GF-D8 (cell line): Measurements from ENCODE around the gene LCT.
"Not testable (repeated sequence)": the region's sequence is repeated elsewhere in the genome, so short reads cannot be mapped to it uniquely, and the experiment has no call there.

Source experiments
- DNase-seq: peaks from one replicate; lab custom pipeline; 2025; lab: John Stamatoyannopoulos, UW

LCT gene

DNA sequence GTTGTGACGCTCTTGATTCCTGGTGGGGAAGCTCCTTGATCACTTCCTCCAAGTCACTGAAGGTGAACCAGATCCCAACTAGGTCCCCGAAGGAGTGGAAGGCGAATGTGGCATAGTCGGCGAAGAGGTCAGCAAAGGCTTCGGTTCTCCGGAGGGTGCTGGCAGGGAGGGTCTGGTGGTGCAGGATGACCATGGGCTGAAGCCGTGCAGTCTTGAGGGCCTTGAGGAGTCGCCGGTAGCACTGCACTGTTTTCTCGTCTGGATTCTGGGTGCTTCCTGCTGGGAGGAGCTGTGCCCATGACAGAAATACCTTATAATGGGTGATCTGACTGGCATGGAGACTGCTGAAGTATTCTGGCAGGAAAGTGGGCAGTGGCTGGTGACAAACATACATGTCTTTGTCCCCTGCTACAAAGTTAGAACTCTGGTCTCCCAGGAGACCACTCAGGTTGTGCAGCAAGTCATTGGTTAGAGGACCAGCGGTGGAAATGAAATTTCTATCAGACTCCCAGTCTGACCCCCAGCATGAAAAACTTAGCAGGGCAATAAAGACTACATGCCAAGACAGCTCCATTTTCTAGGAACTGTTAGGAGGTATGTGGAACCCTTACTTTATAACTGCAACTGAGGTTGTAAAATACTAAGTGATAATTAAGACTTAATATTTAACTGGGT, at the start of gene LCT:
LCT (minus strand) TSS at position 589 of the 675 bp plus-strand sequence; CDS start at position 574, 15 bp downstream.
- DNase-seq: no peak

DNA sequence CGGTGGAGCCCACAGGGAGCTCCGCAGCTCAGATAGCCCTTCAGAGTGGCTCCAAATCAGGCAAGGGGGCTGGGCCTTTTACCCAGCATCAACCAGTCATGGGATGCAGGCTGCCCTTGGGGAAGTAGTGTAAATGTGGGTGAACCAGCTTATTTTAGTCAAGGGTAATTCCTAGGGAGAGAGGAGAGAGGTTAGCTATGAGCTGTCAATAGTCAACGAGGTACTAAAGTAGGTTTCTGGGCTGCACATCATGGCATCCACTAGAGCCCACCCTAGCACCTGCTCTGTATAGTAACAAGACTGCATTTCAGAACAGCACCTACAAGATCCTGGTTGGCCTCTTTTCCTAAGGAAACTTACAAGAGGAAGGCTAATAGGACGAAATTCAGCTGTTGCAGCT, 48.7 kb upstream of the LCT start:
- no peak for DNase-seq

GRCh38 chr2:135882415-135882814, 45.4 kb upstream of the LCT start:
- DNase-seq: no peak

- not testable (repeated sequence) for DNase-seq
Observed at GRCh38 chr2:135876770-135877169, 39.8 kb upstream of the LCT start.

GRCh38 chr2:135876066-135876711, 39.2 kb upstream of the LCT start, which contains the start of gene MCM6:
Gene MCM6, minus strand, starts transcription at chr2:135876443. Its CDS starts 78 bp downstream, at chr2:135876365.
- peak; percentile 95 for DNase-seq

DNA sequence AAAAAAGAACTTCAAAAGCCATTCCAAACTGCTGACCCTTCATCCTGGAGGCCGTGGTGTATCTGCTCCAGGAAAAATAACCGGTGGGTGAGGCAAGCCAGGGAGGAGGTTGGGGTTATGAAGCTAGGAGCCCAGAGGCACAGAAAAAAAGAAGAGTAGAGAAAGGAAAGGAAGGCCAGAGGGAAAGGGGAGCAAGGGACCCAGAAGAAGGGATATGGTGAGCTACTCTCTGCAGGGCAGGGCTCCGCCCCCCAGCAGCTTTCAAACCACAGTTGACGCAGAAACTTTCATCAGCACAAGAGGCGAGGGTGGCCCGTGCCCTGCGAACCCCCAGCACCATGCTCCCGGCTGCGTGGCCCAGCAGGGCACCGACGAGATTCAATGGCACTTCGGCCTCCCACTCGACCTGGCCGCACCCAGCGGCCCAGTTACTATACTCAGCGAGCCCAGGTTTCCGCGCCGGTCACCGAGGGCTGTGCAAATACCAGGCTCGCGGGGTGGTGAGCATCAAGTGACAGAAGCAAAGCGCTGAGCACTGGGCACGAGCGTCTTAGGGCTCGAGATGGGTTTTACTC, 38.6 kb upstream of the LCT start:
- DNase-seq: peak; percentile 48

GRCh38 chr2:135874777-135875365, 37.9 kb upstream of the LCT start:
- no peak for DNase-seq

DNA sequence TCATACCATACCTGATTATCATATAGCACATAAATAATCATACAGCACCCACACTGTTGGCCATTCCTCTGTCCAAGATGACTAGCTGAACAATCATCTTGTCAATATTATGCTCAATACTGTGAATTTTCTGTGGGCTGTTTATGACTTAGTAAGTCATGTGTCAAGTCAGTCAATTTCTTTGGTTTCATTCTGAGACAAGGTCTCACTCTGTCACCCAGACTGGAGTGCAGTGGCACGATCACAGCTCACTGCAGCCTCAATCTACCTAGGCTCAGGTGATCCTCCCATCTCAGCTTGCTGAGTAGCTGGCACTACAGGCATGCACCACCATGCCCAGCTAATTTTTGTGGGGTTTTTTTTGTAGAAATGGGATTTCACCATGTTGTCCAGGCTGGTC, 33.6 kb upstream of the LCT start:
- DNase-seq: no peak

- DNase-seq: no peak
Observed at GRCh38 chr2:135863233-135863632, 26.2 kb upstream of the LCT start.

GRCh38 chr2:135862718-135863117, 25.7 kb upstream of the LCT start:
- DNase-seq: no peak

DNA sequence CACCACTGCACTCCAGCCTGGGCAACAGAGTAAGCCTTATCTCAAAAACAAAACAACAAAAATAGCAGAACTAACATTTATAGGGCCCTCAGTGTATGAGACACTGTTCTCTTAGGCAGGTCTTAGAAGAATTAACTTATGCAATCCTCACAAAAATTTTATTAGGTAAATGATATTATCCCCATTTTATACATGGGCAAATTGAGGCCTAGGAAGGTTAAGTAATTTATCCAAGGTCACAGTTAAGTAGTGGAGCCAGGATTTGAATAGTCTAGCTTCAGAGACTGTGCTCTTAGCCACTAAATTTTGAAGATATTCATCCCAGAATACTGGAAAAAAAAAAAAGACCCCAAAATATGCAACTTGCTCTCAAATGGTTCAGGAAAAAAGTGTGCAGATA, 16.4 kb upstream of the LCT start:
- no peak for DNase-seq

GRCh38 chr2:135851858-135852257, 14.9 kb upstream of the LCT start:
- no peak for DNase-seq

DNA sequence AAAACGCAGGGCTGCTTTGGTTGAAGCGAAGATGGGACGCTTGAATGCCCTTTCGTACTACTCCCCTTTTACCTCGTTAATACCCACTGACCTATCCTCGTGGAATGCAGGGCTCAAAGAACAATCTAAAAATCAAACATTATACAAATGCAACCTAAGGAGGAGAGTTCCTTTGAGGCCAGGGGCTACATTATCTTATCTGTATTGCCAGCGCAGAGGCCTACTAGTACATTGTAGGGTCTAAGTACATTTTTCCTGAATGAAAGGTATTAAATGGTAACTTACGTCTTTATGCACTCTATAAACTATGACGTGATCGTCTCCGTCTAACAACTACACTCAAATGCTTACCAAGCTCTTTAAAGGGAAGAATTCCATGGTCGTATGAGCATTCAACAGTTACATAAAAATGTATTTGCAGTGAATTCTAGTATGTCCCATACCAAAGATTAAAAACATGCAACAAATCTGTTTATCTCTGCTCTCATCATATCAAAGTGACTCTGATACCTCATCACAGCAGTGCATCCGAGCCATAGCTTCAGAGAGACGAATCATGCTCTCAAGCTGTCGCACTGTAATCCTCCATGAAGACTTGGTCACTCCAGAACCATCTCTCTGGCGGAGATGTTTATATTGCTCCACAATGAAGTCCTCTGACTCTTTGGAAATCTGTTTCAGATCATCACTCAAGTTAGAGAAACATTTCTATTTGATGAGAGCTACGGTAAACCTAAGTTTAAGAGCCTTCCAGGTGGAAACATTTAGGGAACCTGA, 14.1 kb upstream of the LCT start:
- DNase-seq: no peak

GRCh38 chr2:135849087-135849486, 12.1 kb upstream of the LCT start:
- DNase-seq: no peak

DNA sequence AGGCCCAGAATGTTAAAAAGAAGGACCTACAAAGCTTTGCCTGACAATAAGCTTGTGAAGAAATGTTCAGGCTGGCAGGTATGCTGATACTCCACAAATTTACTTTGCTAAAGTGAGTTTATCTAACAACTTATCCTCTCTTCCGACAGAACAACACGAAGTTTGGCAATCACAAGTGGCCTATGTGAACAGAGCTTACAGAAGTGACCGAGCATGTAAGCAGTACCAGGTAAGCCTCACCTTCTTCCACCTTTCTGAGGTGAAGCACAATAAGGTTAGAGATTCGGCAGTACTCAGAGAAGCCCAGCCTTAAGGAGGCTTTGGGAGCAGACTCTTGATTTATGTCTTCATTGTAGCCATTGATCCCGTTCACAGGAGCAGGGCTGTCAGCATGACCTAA, 9.0 kb upstream of the LCT start:
- DNase-seq: no peak

- no peak for DNase-seq
Observed at GRCh38 chr2:135845257-135845656, 8.3 kb upstream of the LCT start.

GRCh38 chr2:135844301-135844895, 7.4 kb upstream of the LCT start:
- no peak for DNase-seq

DNA sequence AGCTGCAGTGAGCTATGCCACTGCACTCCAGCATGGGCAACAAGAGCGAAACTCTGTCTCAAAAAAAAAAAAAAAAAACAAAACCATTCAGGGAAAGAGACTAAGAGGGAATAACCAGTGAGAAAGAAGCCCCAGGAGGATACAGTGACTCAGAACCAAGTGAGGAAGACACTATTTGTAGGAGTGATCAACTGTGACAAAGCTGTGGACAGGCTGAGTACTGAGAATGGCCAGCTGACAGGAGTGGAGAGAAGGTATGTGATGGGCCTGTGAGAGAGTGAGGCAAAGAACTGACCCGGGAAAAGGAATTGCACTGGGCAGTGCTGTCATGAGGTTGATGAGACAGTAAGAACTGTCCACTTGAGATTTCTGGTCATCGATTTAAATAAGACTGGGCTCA, 6.7 kb upstream of the LCT start:
- no peak for DNase-seq

- DNase-seq: no peak
Observed at GRCh38 chr2:135840601-135841000, 3.6 kb upstream of the LCT start.

DNA sequence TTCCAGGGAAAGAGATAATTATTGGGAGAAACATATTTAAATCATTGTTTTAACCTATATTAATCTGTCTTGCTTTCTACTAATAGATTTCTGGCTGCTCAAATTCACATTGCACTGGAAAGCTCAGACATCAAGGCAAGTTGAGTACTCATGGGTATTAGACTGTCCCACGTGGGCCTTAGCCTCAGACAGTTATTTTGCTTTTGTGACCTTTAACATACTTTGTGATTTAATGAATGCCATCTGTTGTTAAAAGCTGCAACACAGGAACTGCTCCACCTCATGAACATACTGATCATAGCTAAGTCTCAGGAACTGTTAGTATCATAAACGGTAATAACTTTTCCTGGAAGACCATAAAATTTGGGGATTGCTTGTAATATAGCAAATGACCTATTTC, 2.7 kb upstream of the LCT start:
- no peak for DNase-seq

DNA sequence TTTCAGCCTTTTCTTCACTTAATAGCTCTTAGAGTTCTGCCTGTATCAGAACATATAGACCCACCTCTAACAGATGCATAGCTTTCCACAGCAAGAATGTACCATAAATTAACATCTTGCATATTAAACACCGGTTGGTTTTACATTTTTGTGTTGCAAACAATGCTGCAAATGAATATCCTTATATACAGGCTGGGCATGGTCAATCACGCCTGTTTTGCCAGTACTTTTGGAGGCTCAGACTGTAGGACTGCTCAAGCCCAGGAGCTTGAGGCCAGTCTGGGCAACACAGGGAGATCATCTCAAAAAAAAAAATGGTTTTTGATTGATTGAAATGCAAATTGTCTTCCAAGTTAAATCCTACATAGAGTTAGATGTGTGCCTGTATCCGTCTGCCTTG, 1.5 kb upstream of the LCT start:
- no peak for DNase-seq

GRCh38 chr2:135832891-135833290, 4.1 kb downstream of the LCT start:
- no peak for DNase-seq
